Measurements from ENCODE around the gene RBM26.

Gene RBM26

GRCh38 chr13:79376843-79377242 is 29.2 kb downstream of the RBM26 start:
- Histone ChIP-seq H3K4me1 (ENCODE audit: control insufficient read depth in 1 of 2, insufficient read depth in 2 of 2, low read length in 2 of 2) (no peaks in the 10 kb centered on the region), H3K9me3 (ENCODE audit: control insufficient read depth in 1 of 2, low read length in 2 of 2) (no peaks in the 10 kb centered on the region), H3K4me3 (ENCODE audit: low read depth in 1 of 2, low read length in 2 of 2) (no peak overlapping the region), H3K9ac (ENCODE audit: low read depth in 1 of 2, low read length in 2 of 2) (no peak overlapping the region), H3K27ac (ENCODE audit: low read depth, low read length) (no peak overlapping the region), H3K27me3 (ENCODE audit: control insufficient read depth in 1 of 2, insufficient read depth in 2 of 2, low read length in 2 of 2) (no peaks in the 10 kb centered on the region), H3K36me3 (ENCODE audit: control insufficient read depth in 1 of 2, insufficient read depth in 2 of 2, low read length in 2 of 2) (peaks cover 12 to 36% of the 10 kb centered on the region in 2 donors)

- Histone ChIP-seq H3K4me3 (ENCODE audit: low read depth in 1 of 2, low read length in 2 of 2) (no peak overlapping the region), H3K4me1 (ENCODE audit: control insufficient read depth in 1 of 2, insufficient read depth in 2 of 2, low read length in 2 of 2) (no peaks in the 10 kb centered on the region), H3K9me3 (ENCODE audit: control insufficient read depth in 1 of 2, low read length in 2 of 2) (no peaks in the 10 kb centered on the region), H3K27me3 (ENCODE audit: control insufficient read depth in 1 of 2, insufficient read depth in 2 of 2, low read length in 2 of 2) (no peaks in the 10 kb centered on the region), H3K9ac (ENCODE audit: low read depth in 1 of 2, low read length in 2 of 2) (no peak overlapping the region), H3K36me3 (ENCODE audit: control insufficient read depth in 1 of 2, insufficient read depth in 2 of 2, low read length in 2 of 2) (peaks cover 12 to 48% of the 10 kb centered on the region in 2 donors), H3K27ac (ENCODE audit: low read depth, low read length) (no peak overlapping the region)
These were observed 31.5 kb downstream of the RBM26 start for GRCh38 chr13:79374578-79374977.

GRCh38 chr13:79373916-79374315 is 32.1 kb downstream of the RBM26 start:
- no peak overlapping the region for H3K9ac ChIP-seq (ENCODE audit: low read depth in 1 of 2, low read length in 2 of 2)
- no peaks in the 10 kb centered on the region for H3K27me3 ChIP-seq (ENCODE audit: control insufficient read depth in 1 of 2, insufficient read depth in 2 of 2, low read length in 2 of 2)
- no peaks in the 10 kb centered on the region for H3K9me3 ChIP-seq (ENCODE audit: control insufficient read depth in 1 of 2, low read length in 2 of 2)
- H3K4me3 ChIP-seq (ENCODE audit: low read depth in 1 of 2, low read length in 2 of 2) = no peak overlapping the region
- no peak overlapping the region for H3K27ac ChIP-seq (ENCODE audit: low read depth, low read length)
- no peaks in the 10 kb centered on the region for H3K4me1 ChIP-seq (ENCODE audit: control insufficient read depth in 1 of 2, insufficient read depth in 2 of 2, low read length in 2 of 2)
- peaks cover 12 to 54% of the 10 kb centered on the region in 2 donors for H3K36me3 ChIP-seq (ENCODE audit: control insufficient read depth in 1 of 2, insufficient read depth in 2 of 2, low read length in 2 of 2)

- no peak overlapping the region for H3K9ac ChIP-seq (ENCODE audit: low read depth in 1 of 2, low read length in 2 of 2)
- no peak overlapping the region for H3K27ac ChIP-seq (ENCODE audit: low read depth, low read length)
These were observed 36.8 kb downstream of the RBM26 start for GRCh38 chr13:79369226-79369625.

GRCh38 chr13:79365981-79366380 is 40.1 kb downstream of the RBM26 start:
- Histone ChIP-seq H3K27me3 (ENCODE audit: control insufficient read depth in 1 of 2, insufficient read depth in 2 of 2, low read length in 2 of 2) (no peaks in the 10 kb centered on the region), H3K4me3 (ENCODE audit: low read depth in 1 of 2, low read length in 2 of 2) (no peak overlapping the region), H3K4me1 (ENCODE audit: control insufficient read depth in 1 of 2, insufficient read depth in 2 of 2, low read length in 2 of 2) (no peaks in the 10 kb centered on the region), H3K36me3 (ENCODE audit: control insufficient read depth in 1 of 2, insufficient read depth in 2 of 2, low read length in 2 of 2) (peaks cover 26 to 73% of the 10 kb centered on the region in 2 donors), H3K27ac (ENCODE audit: low read depth, low read length) (no peak overlapping the region), H3K9ac (ENCODE audit: low read depth in 1 of 2, low read length in 2 of 2) (no peak overlapping the region), H3K9me3 (ENCODE audit: control insufficient read depth in 1 of 2, low read length in 2 of 2) (no peaks in the 10 kb centered on the region)

More at GRCh38 chr13:79369226-79369625, 36.8 kb downstream of the RBM26 start:
- Histone ChIP-seq H3K27me3 (ENCODE audit: control insufficient read depth in 1 of 2, insufficient read depth in 2 of 2, low read length in 2 of 2) (no peaks in the 10 kb centered on the region), H3K36me3 (ENCODE audit: control insufficient read depth in 1 of 2, insufficient read depth in 2 of 2, low read length in 2 of 2) (peaks cover 12 to 64% of the 10 kb centered on the region in 2 donors), H3K9me3 (ENCODE audit: control insufficient read depth in 1 of 2, low read length in 2 of 2) (no peaks in the 10 kb centered on the region), H3K4me3 (ENCODE audit: low read depth in 1 of 2, low read length in 2 of 2) (no peak overlapping the region), H3K4me1 (ENCODE audit: control insufficient read depth in 1 of 2, insufficient read depth in 2 of 2, low read length in 2 of 2) (no peaks in the 10 kb centered on the region)

- H3K9me3 ChIP-seq (ENCODE audit: control insufficient read depth in 1 of 2, low read length in 2 of 2) = no peaks in the 10 kb centered on the region
- H3K27me3 ChIP-seq (ENCODE audit: control insufficient read depth in 1 of 2, insufficient read depth in 2 of 2, low read length in 2 of 2) = no peaks in the 10 kb centered on the region
These were observed 44.8 kb downstream of the RBM26 start for GRCh38 chr13:79361299-79361698.

GRCh38 chr13:79360095-79360494 is 46.0 kb downstream of the RBM26 start:
- Histone ChIP-seq H3K9ac (ENCODE audit: low read depth in 1 of 2, low read length in 2 of 2) (no peak overlapping the region), H3K4me3 (ENCODE audit: low read depth in 1 of 2, low read length in 2 of 2) (no peak overlapping the region), H3K4me1 (ENCODE audit: control insufficient read depth in 1 of 2, insufficient read depth in 2 of 2, low read length in 2 of 2) (no peaks in the 10 kb centered on the region), H3K9me3 (ENCODE audit: control insufficient read depth in 1 of 2, low read length in 2 of 2) (no peaks in the 10 kb centered on the region), H3K36me3 (ENCODE audit: control insufficient read depth in 1 of 2, insufficient read depth in 2 of 2, low read length in 2 of 2) (peaks cover 29 to 48% of the 10 kb centered on the region in 2 donors), H3K27me3 (ENCODE audit: control insufficient read depth in 1 of 2, insufficient read depth in 2 of 2, low read length in 2 of 2) (no peaks in the 10 kb centered on the region), H3K27ac (ENCODE audit: low read depth, low read length) (no peak overlapping the region)

More at GRCh38 chr13:79361299-79361698, 44.8 kb downstream of the RBM26 start:
- Histone ChIP-seq H3K9ac (ENCODE audit: low read depth in 1 of 2, low read length in 2 of 2) (no peak overlapping the region), H3K36me3 (ENCODE audit: control insufficient read depth in 1 of 2, insufficient read depth in 2 of 2, low read length in 2 of 2) (peaks cover 28 to 48% of the 10 kb centered on the region in 2 donors), H3K4me3 (ENCODE audit: low read depth in 1 of 2, low read length in 2 of 2) (no peak overlapping the region), H3K4me1 (ENCODE audit: control insufficient read depth in 1 of 2, insufficient read depth in 2 of 2, low read length in 2 of 2) (no peaks in the 10 kb centered on the region), H3K27ac (ENCODE audit: low read depth, low read length) (no peak overlapping the region)

GRCh38 chr13:79359064-79359463 is 47.0 kb downstream of the RBM26 start:
- Histone ChIP-seq H3K4me3 (ENCODE audit: low read depth in 1 of 2, low read length in 2 of 2) (no peak overlapping the region), H3K4me1 (ENCODE audit: control insufficient read depth in 1 of 2, insufficient read depth in 2 of 2, low read length in 2 of 2) (no peaks in the 10 kb centered on the region), H3K36me3 (ENCODE audit: control insufficient read depth in 1 of 2, insufficient read depth in 2 of 2, low read length in 2 of 2) (peaks cover 35 to 47% of the 10 kb centered on the region in 2 donors), H3K27me3 (ENCODE audit: control insufficient read depth in 1 of 2, insufficient read depth in 2 of 2, low read length in 2 of 2) (no peaks in the 10 kb centered on the region), H3K27ac (ENCODE audit: low read depth, low read length) (no peak overlapping the region), H3K9me3 (ENCODE audit: control insufficient read depth in 1 of 2, low read length in 2 of 2) (no peaks in the 10 kb centered on the region), H3K9ac (ENCODE audit: low read depth in 1 of 2, low read length in 2 of 2) (no peak overlapping the region)

GRCh38 chr13:79354285-79354684 is 51.8 kb downstream of the RBM26 start:
- Histone ChIP-seq H3K36me3 (ENCODE audit: control insufficient read depth in 1 of 2, insufficient read depth in 2 of 2, low read length in 2 of 2) (peaks cover 30 to 54% of the 10 kb centered on the region in 2 donors), H3K9ac (ENCODE audit: low read depth in 1 of 2, low read length in 2 of 2) (no peak overlapping the region), H3K27ac (ENCODE audit: low read depth, low read length) (no peak overlapping the region), H3K4me1 (ENCODE audit: control insufficient read depth in 1 of 2, insufficient read depth in 2 of 2, low read length in 2 of 2) (no peaks in the 10 kb centered on the region), H3K4me3 (ENCODE audit: low read depth in 1 of 2, low read length in 2 of 2) (no peak overlapping the region), H3K9me3 (ENCODE audit: control insufficient read depth in 1 of 2, low read length in 2 of 2) (no peaks in the 10 kb centered on the region), H3K27me3 (ENCODE audit: control insufficient read depth in 1 of 2, insufficient read depth in 2 of 2, low read length in 2 of 2) (no peaks in the 10 kb centered on the region)

- Histone ChIP-seq H3K4me1 (ENCODE audit: control insufficient read depth in 1 of 2, insufficient read depth in 2 of 2, low read length in 2 of 2) (no peaks in the 10 kb centered on the region), H3K27me3 (ENCODE audit: control insufficient read depth in 1 of 2, insufficient read depth in 2 of 2, low read length in 2 of 2) (no peaks in the 10 kb centered on the region), H3K4me3 (ENCODE audit: low read depth in 1 of 2, low read length in 2 of 2) (no peak overlapping the region), H3K27ac (ENCODE audit: low read depth, low read length) (no peak overlapping the region), H3K36me3 (ENCODE audit: control insufficient read depth in 1 of 2, insufficient read depth in 2 of 2, low read length in 2 of 2) (peaks cover 26 to 49% of the 10 kb centered on the region in 2 donors), H3K9ac (ENCODE audit: low read depth in 1 of 2, low read length in 2 of 2) (no peak overlapping the region), H3K9me3 (ENCODE audit: control insufficient read depth in 1 of 2, low read length in 2 of 2) (no peaks in the 10 kb centered on the region)
These were observed 52.4 kb downstream of the RBM26 start for GRCh38 chr13:79353693-79354092.

- no peak overlapping the region for H3K27ac ChIP-seq (ENCODE audit: low read depth, low read length)
- peaks cover 22 to 46% of the 10 kb centered on the region in 2 donors for H3K36me3 ChIP-seq (ENCODE audit: control insufficient read depth in 1 of 2, insufficient read depth in 2 of 2, low read length in 2 of 2)
These were observed 53.9 kb downstream of the RBM26 start for GRCh38 chr13:79352107-79352506.

More at GRCh38 chr13:79352107-79352506, 53.9 kb downstream of the RBM26 start:
- no peak overlapping the region for H3K4me3 ChIP-seq (ENCODE audit: low read depth in 1 of 2, low read length in 2 of 2)
- no peaks in the 10 kb centered on the region for H3K4me1 ChIP-seq (ENCODE audit: control insufficient read depth in 1 of 2, insufficient read depth in 2 of 2, low read length in 2 of 2)
- no peaks in the 10 kb centered on the region for H3K9me3 ChIP-seq (ENCODE audit: control insufficient read depth in 1 of 2, low read length in 2 of 2)
- no peaks in the 10 kb centered on the region for H3K27me3 ChIP-seq (ENCODE audit: control insufficient read depth in 1 of 2, insufficient read depth in 2 of 2, low read length in 2 of 2)
- H3K9ac ChIP-seq (ENCODE audit: low read depth in 1 of 2, low read length in 2 of 2) = no peak overlapping the region
